Keratinocyte (primary cell): ENCODE results near the gene SH2D5.

Source experiments
- CTCF ChIP-seq, 3 experiments: IDR thresholded peaks in 1 of 3; conservative IDR thresholded peaks in 1 of 3; optimal IDR thresholded peaks in 1 of 3; 2 replicates in 2 of 3; 3 replicates in 1 of 3; pipeline versions ENCODE3 to v1.5.1; 2011; ENCODE audit warnings: low read length in 3 of 3, mild to moderate bottlenecking in 3 of 3, moderate library complexity in 2 of 3, control low read depth in 1 of 3, inconsistent platforms in 1 of 3; ENCODE audit not compliant: insufficient read depth in 2 of 3; ENCODE audit errors: extremely low read depth in 1 of 3
- EZH2 ChIP-seq: IDR thresholded peaks from one replicate; pipeline ENCODE4 v1.6.1; 2012; ENCODE audit warnings: inconsistent platforms, mild to moderate bottlenecking, low read length, moderate library complexity

- TF ChIP-seq CTCF (optimal IDR thresholded peaks at IDR 0.05 in 1 of 3, IDR thresholded peaks at IDR 0.05 in 1 of 3, conservative IDR thresholded peaks at IDR 0.05 in 1 of 3; ENCODE audit: extremely low read depth in 1 of 3, insufficient read depth in 2 of 3, low read length in 3 of 3) (no peak), EZH2 (no peak)
Observed at GRCh38 chr1:20695515-20695914, 37.0 kb downstream of the SH2D5 start.
